Measurements from ENCODE around the gene FSTL5.
"Not testable (repeated sequence)": the region's sequence is repeated elsewhere in the genome, so short reads cannot be mapped to it uniquely, and the experiment has no call there.

Gene FSTL5

GRCh38 chr4:161850631-161851030 is 313.2 kb downstream of the FSTL5 start:
- no peak for DNase-seq (ENCODE audit: low read depth, low spot score)

- DNase-seq (ENCODE audit: low read depth, low spot score) = no peak
These were observed 322.0 kb downstream of the FSTL5 start for GRCh38 chr4:161841759-161842158.

- no peak for DNase-seq (ENCODE audit: low read depth, low spot score)
These were observed 334.2 kb downstream of the FSTL5 start for GRCh38 chr4:161829591-161829990.

GRCh38 chr4:161828061-161828460 is 335.7 kb downstream of the FSTL5 start:
- no peak for DNase-seq (ENCODE audit: low read depth, low spot score)

GRCh38 chr4:161827013-161827412 is 336.8 kb downstream of the FSTL5 start:
- DNase-seq (ENCODE audit: low read depth, low spot score) = no peak

GRCh38 chr4:161823450-161823849 is 340.4 kb downstream of the FSTL5 start:
- DNase-seq (ENCODE audit: low read depth, low spot score) = no peak

GRCh38 chr4:161822174-161822573 is 341.6 kb downstream of the FSTL5 start:
- no peak for DNase-seq (ENCODE audit: low read depth, low spot score)

GRCh38 chr4:161817914-161818313 is 345.9 kb downstream of the FSTL5 start:
- no peak for DNase-seq (ENCODE audit: low read depth, low spot score)

- no peak for DNase-seq (ENCODE audit: low read depth, low spot score)
These were observed 346.8 kb downstream of the FSTL5 start for GRCh38 chr4:161816958-161817357.

- no peak for DNase-seq (ENCODE audit: low read depth, low spot score)
These were observed 348.0 kb downstream of the FSTL5 start for GRCh38 chr4:161815841-161816240.

- no peak for DNase-seq (ENCODE audit: low read depth, low spot score)
These were observed 349.9 kb downstream of the FSTL5 start for GRCh38 chr4:161813889-161814288.

- DNase-seq (ENCODE audit: low read depth, low spot score) = no peak
These were observed 350.4 kb downstream of the FSTL5 start for GRCh38 chr4:161813389-161813788.

GRCh38 chr4:161803171-161803570 is 360.6 kb downstream of the FSTL5 start:
- no peak for DNase-seq (ENCODE audit: low read depth, low spot score)

GRCh38 chr4:161799710-161800109 is 364.1 kb downstream of the FSTL5 start:
- DNase-seq (ENCODE audit: low read depth, low spot score) = no peak

- DNase-seq (ENCODE audit: low read depth, low spot score) = no peak
These were observed 370.8 kb downstream of the FSTL5 start for GRCh38 chr4:161792991-161793390.

GRCh38 chr4:161791796-161792556 is 371.8 kb downstream of the FSTL5 start:
- DNase-seq (ENCODE audit: low read depth, low spot score) = no peak

GRCh38 chr4:161767116-161767515 is 396.7 kb downstream of the FSTL5 start:
- no peak for DNase-seq (ENCODE audit: low read depth, low spot score)

- DNase-seq (ENCODE audit: low read depth, low spot score) = no peak
These were observed 401.0 kb downstream of the FSTL5 start for GRCh38 chr4:161762796-161763195.

- DNase-seq (ENCODE audit: low read depth, low spot score) = no peak
These were observed 403.8 kb downstream of the FSTL5 start for GRCh38 chr4:161760008-161760407.

- DNase-seq (ENCODE audit: low read depth, low spot score) = not testable (repeated sequence)
These were observed 405.4 kb downstream of the FSTL5 start for GRCh38 chr4:161758412-161758811.

- no peak for DNase-seq (ENCODE audit: low read depth, low spot score)
These were observed 434.9 kb downstream of the FSTL5 start for GRCh38 chr4:161728929-161729328.

- no peak for DNase-seq (ENCODE audit: low read depth, low spot score)
These were observed 441.9 kb downstream of the FSTL5 start for GRCh38 chr4:161721947-161722346.

- no peak for DNase-seq (ENCODE audit: low read depth, low spot score)
These were observed 446.7 kb downstream of the FSTL5 start for GRCh38 chr4:161717084-161717483.

GRCh38 chr4:161714931-161715330 is 448.9 kb downstream of the FSTL5 start:
- no peak for DNase-seq (ENCODE audit: low read depth, low spot score)

Data from activated naive CD8-positive, alpha-beta T cell treated with anti-CD3 and anti-CD28 coated beads, Interleukin-2, amount 50 U/mL, for 16 hours (primary cell).